ENCODE measurements around the gene GINS2. TPM values are rescaled to one million over a fixed set of nuclear protein-coding genes. Genes with fewer than 3 reads are reported as not detected.

GINS2 gene
- total RNA-seq, 1 experiment from 2014 or later: 12.0 TPM

DNA sequence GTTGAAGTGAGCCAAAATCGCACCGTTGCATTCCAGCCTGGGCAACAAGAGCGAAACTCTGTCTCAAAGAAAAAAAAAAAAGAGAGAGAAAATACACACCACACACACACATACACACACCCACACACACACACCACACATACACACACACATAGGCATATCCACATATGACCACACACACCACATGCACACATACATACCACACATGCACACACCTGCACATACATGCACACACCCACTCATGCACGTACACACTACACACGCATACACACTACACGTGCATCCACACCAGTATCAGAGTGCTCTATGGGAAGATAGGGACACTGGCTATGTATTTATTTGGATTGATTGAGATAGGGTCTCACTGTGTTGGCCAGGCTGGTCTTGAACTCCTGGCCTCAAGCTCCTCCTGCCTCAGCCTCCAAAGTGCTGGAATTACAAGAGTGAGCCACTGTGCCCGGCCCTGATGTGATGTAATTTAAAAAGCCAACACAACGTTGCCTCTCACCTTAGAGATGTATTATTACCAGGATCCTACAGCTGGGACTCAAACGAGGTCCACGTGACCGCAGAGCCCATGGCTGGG, 17.8 kb upstream of the GINS2 start:
- Histone ChIP-seq H3K4me3 (ENCODE audit: low read depth in 2 of 2, low read length in 2 of 2) (no peak overlapping the region), H3K9me3 (ENCODE audit: control insufficient read depth, insufficient read depth, low read depth, low read length) (no peaks in the 10 kb centered on the region), H3K27me3 (ENCODE audit: control insufficient read depth, insufficient read depth, low read length) (no peaks in the 10 kb centered on the region), H3K36me3 (ENCODE audit: control insufficient read depth, insufficient read depth, low read length) (no peaks in the 10 kb centered on the region), H3K4me1 (ENCODE audit: control insufficient read depth, insufficient read depth, low read length) (no peaks in the 10 kb centered on the region), H3K27ac (ENCODE audit: low read length) (no peak overlapping the region)
- DNase-seq (ENCODE audit: low read depth, low spot score) (no peak), ATAC-seq (no peak)
- ChIA-PET POLR2A (no interaction called here), CTCF (interaction anchor here (0.7 kb wide), 1 partner anchor 243 kb away, joined by 14 read pairs; no protein-coding TSS in a partner anchor)
- intact Hi-C loops (cut with micrococcal nuclease; ENCODE audit: unreplicated experiment) (no loop called here), in situ Hi-C loops (cut with HindIII; ENCODE audit: low pct_unique_long_range_greater_than_20kb, low sequenced_read_pairs) (no loop called here)
- TF ChIP-seq, protein P1, sequence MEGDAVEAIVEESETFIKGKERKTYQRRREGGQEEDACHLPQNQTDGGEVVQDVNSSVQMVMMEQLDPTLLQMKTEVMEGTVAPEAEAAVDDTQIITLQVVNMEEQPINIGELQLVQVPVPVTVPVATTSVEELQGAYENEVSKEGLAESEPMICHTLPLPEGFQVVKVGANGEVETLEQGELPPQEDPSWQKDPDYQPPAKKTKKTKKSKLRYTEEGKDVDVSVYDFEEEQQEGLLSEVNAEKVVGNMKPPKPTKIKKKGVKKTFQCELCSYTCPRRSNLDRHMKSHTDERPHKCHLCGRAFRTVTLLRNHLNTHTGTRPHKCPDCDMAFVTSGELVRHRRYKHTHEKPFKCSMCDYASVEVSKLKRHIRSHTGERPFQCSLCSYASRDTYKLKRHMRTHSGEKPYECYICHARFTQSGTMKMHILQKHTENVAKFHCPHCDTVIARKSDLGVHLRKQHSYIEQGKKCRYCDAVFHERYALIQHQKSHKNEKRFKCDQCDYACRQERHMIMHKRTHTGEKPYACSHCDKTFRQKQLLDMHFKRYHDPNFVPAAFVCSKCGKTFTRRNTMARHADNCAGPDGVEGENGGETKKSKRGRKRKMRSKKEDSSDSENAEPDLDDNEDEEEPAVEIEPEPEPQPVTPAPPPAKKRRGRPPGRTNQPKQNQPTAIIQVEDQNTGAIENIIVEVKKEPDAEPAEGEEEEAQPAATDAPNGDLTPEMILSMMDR (IDR thresholded peaks at IDR 0.05): no peak
- TF ChIP-seq, protein P2, sequence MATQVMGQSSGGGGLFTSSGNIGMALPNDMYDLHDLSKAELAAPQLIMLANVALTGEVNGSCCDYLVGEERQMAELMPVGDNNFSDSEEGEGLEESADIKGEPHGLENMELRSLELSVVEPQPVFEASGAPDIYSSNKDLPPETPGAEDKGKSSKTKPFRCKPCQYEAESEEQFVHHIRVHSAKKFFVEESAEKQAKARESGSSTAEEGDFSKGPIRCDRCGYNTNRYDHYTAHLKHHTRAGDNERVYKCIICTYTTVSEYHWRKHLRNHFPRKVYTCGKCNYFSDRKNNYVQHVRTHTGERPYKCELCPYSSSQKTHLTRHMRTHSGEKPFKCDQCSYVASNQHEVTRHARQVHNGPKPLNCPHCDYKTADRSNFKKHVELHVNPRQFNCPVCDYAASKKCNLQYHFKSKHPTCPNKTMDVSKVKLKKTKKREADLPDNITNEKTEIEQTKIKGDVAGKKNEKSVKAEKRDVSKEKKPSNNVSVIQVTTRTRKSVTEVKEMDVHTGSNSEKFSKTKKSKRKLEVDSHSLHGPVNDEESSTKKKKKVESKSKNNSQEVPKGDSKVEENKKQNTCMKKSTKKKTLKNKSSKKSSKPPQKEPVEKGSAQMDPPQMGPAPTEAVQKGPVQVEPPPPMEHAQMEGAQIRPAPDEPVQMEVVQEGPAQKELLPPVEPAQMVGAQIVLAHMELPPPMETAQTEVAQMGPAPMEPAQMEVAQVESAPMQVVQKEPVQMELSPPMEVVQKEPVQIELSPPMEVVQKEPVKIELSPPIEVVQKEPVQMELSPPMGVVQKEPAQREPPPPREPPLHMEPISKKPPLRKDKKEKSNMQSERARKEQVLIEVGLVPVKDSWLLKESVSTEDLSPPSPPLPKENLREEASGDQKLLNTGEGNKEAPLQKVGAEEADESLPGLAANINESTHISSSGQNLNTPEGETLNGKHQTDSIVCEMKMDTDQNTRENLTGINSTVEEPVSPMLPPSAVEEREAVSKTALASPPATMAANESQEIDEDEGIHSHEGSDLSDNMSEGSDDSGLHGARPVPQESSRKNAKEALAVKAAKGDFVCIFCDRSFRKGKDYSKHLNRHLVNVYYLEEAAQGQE (IDR thresholded peaks at IDR 0.05; ENCODE audit: insufficient read depth in 1 of 2, low read depth in 2 of 2, low read length in 1 of 2): no peak
- no peak for TF ChIP-seq SIN3A (IDR thresholded peaks at IDR 0.05; ENCODE audit: borderline replicate concordance, insufficient read depth, low read depth, low read length)
- BruUV-seq (replicated peaks): no TSS peak

DNA sequence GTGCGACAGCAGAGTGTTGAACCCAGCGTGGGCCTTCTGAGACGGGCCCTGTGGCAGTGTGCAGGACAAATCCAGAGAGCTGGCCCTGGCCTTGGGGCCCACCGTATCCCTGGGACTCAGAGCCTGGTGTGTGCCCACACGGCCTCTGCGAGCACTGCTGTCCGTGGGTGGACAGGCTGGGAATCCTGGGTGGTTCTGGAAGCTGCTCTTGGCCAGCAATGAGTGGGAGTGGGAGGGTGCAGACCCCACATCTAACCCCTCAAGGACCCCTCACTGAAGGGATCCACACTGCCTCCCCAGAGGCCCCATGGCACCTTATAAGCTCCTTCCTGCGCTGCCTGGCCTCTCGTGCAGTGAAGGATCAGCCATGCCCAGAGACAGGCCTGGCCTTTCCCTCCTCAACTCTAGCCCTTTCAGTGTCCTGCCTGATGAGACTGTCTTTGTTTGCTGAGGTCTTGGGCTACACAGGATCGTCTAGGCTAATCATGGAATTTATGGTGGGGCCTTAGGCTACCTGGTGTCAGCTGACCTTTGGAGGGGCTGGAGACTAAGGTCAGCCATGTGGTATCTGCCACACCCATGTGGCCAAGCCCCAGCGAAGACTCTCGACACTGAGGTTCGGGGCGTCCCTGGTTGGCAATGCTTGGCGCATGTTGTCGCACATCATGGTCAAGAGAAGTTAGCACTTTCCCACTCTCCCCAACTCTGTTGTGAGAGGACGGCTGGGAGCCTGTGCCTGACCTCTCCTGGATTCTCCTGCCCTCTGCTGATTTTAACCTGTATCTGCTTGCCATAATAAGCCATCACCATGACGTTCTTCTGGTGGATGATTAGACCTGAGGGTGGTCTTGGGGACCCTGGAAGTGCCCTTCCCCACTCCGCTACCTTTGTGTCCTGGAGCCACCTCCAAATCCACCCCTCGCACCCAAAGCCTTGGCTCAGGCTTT, 16.4 kb upstream of the GINS2 start:
- DNase-seq (ENCODE audit: low read depth, low spot score) (no peak), ATAC-seq (peak; percentile 55; the same call in 1 of the 2 replicates)
- no peaks in the 10 kb centered on the region for H3K9me3 ChIP-seq (ENCODE audit: control insufficient read depth, insufficient read depth, low read depth, low read length)
- intact Hi-C loops (cut with micrococcal nuclease; ENCODE audit: unreplicated experiment): no loop called here
- H3K36me3 ChIP-seq (ENCODE audit: control insufficient read depth, insufficient read depth, low read length): no peaks in the 10 kb centered on the region
- in situ Hi-C loops (cut with HindIII; ENCODE audit: low pct_unique_long_range_greater_than_20kb, low sequenced_read_pairs): no loop called here
- ChIA-PET POLR2A (no interaction called here), CTCF (no interaction called here)
- H3K4me1 ChIP-seq (ENCODE audit: control insufficient read depth, insufficient read depth, low read length): no peaks in the 10 kb centered on the region
- BruUV-seq (replicated peaks): no TSS peak
- no peak overlapping the region for H3K4me3 ChIP-seq (ENCODE audit: low read depth in 2 of 2, low read length in 2 of 2)
- H3K27ac ChIP-seq (ENCODE audit: low read length): no peak overlapping the region
- TF ChIP-seq, protein P1 (IDR thresholded peaks at IDR 0.05): no peak
- TF ChIP-seq POLR2AphosphoS5 (IDR thresholded peaks at IDR 0.05; ENCODE audit: low read depth, low read length): no peak
- TF ChIP-seq, protein P2 (IDR thresholded peaks at IDR 0.05; ENCODE audit: insufficient read depth in 1 of 2, low read depth in 2 of 2, low read length in 1 of 2): no peak
- no peaks in the 10 kb centered on the region for H3K27me3 ChIP-seq (ENCODE audit: control insufficient read depth, insufficient read depth, low read length)
